COLO829 (cell line): ENCODE data around the gene TRAP1.
"Not testable (repeated sequence)": the region's sequence is repeated elsewhere in the genome, so short reads cannot be mapped to it uniquely, and the experiment has no call there.

Experiments
- DNase-seq: peaks from one replicate; pipeline ENCODE4 v3.0.0; 2012; ENCODE audit warnings: low spot score

Gene TRAP1

DNA sequence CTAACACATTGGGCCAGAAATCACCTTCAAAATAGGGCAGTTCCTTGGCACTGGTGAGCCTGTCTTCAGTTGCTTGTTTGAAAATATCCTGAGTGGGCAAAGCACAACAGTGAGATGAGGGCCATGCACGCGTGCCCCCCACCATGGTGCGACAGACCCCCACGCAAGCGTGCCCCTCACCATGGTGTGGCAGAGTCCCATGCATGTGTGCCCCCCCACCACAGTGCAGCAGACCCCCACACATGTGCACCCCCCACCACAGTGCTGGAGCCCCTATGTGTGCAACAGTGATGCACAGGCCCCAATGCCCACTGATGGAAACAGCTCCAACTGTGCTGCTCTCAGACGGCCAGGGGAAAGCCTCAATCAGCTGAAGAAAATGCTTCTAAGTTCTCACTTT lies 18.8 kb upstream of the TRAP1 start:
- DNase-seq = no peak

DNA sequence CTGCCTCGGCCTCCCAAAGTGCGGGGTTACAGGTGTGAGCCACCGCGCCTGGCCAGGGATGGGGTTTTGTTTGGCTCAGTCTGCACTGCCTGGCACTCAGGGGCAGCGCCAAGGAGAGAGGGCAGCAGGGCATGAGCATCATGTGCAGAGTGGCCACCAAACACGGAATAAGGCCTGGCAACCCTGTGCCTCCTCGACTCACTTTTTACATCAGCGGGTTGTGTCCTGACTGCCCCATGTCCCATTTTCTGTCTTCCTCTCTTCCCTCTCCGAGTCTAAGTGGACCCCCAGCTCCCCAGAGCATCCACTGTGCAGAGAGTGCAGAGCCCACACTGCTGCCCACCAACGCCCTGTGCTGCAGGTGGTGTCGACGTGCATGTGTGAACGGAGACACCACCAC lies 18.2 kb upstream of the TRAP1 start:
- DNase-seq = no peak

GRCh38 chr16:3734758-3735221 lies 17.5 kb upstream of the TRAP1 start:
- DNase-seq = no peak

DNA sequence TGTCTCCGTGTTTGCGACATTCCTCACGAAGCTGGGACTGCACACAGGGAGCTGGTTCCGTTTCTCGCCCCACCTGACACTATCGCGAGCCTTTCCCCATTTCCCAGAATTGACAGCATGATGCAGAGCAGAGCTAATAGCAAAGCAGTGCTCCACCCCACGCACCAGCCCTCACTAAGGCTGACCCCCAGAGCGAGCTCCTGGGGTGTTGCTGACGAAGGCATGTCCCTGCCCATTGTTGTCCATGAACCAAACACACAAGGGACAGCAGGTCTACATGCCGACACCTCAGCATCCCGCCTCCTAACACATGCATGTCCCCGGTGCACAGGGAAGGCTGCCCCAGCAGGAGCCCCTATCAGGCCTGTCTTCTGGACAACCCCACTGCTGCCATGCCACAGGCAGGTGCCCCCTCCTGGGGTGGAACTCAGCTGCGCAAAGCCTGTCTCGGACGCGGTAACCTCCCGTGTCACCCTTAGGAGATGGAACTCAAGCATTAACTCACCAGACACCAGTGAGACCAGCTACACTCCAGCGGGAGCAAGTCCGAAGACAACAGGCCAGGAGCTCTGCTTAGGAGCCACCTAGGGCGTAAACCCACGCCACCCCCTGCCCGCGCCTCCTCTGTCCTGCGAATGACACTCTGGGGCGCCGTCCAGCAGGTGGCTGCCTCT lies 16.9 kb upstream of the TRAP1 start:
- DNase-seq = no peak

DNA sequence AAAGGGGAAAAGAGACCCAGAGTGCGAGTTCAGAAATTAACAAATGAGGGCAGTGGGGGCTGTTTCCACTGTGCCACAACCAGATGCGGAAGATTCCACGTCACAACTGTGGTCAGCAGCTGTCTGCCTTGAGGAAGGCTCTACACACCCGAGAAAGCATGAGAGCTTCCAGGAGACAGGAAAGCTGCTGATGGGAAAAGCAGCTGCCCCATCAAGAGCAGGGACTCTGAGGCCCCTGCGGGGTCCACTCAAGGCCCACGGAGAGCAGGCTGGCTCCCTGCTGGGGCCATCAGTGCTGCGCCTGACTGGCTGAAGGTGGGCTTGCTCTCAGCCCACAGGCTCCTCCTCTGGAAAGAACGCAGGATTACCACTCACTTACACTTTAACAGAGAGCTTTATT lies 14.8 kb upstream of the TRAP1 start:
- no peak for DNase-seq

DNA sequence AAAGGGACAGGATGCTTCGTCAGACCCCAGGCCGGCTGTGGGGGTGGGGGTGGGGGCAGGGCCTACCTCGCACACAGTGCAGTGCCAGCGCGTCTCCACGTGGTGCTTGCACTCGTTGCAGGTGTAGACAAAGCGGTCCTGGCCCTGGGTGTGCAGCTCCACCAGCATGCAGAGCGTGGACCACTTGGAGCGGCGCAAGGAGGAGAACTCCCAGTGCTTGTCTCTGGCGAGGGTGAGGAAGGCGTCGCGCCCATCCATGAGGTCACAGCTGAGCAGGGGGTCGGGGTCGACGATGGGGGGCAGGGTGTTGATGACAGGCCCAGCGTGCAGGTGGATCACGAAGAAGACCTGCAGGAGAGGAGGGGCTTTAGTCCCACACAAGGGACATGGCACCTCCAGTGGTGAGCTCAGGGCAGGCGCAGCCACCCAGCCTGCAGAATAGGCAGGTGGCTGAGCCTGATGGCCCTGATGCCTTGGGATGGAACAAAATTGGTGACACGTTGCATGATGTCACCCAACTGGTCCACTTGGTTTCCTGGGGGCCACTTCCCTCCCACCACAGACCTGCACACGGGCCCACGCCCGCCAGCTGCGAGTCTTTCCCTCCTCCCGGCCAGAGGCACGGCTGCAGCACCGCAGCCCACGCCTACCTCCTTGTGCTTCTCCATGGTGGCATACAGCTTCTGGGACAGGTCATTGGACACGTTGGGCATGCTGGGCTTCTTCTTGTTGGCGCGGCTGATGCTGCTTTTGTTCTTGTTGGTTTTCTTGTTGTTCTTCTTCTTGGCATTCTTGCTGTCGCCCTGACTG lies 14.0 kb upstream of the TRAP1 start:
- DNase-seq = no peak

DNA sequence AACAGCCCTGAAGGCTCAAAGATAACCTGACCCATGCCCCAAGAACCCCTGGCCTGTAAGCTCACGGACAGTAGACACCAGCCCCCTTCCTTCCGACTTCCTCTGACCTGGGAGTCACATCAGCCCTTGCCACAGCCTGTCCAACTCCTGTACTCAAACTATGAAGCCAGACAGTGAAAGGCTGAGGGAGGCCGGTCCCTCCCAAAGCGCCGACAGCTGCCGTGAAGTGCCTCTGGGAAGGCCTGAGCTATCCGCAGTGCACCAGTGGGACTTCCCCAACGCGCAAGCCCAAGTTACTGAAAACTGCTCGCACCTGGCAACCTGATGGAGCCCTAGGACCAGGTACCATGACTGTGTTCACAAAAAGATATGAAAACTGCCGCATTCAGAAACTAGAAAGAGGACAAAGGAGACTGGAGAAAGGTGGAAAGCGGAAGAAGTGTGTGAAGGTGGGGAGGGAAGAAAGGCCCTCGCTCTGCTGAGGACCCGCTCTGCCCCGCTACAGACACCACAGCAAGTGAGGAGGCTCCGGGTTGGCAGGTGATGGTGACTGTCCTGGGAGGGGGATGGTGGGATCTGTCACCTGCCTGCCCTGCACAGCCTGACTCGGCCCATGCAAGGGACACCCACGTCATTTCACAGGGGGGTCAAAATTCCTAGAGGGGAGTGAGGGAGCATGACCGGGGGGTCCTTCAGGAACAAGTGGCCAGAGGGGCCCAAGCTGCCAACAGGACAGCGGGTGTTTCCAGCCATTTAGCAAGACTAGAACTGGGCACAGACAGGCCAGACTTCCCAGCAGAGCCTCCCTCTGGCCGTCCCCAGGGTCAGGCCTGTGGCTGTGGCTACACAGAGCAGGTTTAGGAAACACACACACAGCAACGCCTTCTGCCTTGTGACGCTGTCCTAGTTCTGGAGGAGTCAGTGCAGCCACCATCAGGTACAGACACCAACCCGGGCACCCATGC lies 13.1 kb upstream of the TRAP1 start:
- no peak for DNase-seq

GRCh38 chr16:3729161-3730112 lies 12.1 kb upstream of the TRAP1 start:
- DNase-seq = no peak

DNA sequence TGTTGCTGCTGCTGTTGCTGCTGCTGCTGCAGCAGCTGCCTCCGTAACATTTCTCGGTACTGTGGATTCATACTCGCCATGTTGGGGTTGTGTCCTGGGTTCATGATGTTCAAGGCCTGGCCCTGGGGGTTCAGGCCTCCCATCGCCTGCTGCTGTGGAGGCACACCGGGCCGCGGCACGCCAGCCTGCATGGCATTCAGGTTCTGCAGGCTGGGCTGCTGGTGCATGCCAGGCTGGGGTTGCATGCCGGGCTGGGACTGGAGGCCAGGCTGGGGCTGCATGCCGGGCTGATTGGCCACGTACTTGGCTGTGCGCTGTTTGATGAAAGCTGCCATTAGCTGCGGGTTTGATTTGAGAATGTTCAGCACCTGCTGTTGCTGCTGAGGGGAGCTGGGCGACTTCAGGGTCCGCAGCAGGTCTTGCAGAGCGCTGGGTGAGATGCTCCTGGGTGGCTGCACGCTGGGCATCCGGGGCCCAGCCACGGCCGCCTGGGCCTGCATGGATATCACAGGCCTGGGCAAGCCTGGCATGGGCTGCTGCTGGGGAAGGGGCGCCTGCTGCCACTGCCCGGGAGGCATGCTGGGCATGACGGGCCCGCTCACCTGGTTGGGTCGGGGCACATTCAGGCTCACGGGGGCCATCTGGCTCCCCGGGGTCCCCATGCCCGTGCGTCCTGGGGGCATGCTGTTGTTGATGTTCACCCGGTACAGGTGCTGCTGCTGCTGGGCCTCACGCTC lies 11.3 kb upstream of the TRAP1 start:
- DNase-seq = no peak

DNA sequence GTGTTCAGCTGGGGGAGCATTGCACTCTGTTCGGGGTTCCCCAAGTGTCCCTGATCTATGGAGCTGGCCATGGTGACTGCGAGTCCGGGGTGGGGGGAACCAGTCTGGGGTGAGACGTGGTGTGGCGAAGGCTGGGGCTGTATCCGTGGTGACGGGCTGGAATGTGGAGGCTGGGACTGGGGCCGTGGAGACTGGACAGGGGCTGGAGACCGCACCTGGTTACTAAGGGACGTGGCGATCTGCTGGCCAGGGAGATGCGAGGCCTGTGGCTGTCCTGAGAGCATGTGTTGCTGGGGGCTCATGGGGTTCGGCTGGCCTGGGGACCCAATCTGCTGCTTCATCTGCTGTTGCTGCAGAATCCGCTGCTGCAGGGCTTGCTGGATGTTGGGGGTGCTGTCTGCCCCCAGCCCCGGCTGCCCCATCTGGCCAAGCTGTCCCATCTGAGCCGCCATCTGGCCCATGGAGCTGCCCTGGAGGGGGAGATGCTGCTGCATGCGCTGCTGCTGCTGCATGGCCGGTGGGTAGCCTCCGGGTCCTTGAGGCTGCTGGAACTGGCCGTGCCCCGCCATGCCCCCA lies 10.6 kb upstream of the TRAP1 start:
- DNase-seq = no peak

DNA sequence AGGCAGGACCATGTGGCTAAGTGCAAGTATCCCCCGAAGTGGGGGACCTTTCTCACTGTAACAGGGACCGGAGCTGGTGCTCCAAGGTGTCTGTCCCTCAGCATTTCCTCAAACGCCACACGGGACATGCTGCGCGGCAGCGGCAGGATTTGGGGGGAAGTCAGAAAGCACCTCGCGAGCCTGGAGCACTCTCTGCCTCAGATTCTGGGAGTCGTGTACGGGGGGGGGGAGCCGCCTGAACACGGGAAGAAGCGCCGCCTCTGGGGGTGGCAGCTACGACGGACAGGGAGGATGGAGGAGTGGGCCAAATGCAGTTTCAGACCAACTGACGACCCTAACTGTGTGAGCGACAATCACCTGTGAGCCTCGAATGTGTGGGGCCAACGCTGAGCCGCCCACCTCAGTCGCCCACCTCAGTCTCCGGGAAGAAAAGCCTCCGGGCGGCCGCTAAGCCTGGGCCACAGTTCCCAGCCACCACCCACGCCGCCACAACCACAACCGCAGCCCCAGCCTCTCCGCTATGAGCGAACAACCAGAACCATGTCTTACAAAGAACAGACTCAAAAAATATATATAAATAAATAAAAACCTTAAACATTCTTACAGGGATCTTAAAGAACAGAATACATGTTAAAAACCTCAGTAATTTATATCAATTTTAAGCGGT lies 8.8 kb upstream of the TRAP1 start:
- no peak for DNase-seq

- no peak for DNase-seq
Measured at GRCh38 chr16:3725276-3725675, 8.0 kb upstream of the TRAP1 start.

DNA sequence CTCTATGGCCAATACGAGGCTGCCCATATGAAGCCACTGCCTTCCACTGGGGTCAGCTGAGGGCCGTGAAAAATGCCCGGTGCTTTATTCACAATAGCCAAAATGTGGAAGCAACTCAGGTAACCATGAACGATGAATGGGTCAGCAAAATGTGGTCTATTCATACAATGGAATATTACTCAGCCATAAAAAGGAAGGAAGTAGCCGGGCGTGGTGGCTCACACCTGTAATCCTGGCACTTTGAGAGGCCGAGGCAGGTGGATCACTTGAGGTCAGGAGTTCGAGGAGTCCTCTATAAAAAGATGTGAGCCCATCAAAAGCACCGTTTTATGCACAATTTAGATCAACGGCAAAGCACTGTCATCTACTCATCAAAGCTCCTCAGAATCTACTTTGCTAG lies 5.2 kb upstream of the TRAP1 start:
- no peak for DNase-seq

- DNase-seq = no peak
Measured at GRCh38 chr16:3720418-3720817, 3.1 kb upstream of the TRAP1 start.

DNA sequence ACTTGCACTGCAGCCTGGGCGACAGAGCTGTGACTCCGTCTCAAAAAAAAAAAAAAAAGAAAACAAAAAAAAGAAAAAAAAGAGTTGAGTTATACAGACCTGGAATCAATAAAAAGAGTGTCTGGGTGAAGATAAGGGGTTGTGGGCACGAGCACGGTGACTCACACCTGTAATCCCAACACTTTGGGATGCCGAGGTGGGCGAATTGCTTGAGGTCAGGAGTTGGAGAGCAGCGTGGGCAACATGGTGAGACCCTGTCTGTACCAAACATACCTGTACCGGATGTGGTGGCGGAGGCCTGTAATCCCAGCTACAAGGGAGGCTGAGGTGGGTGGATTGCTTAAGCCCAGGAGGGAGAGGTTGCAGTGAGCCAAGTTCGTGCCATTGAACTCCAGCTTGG lies 1.3 kb upstream of the TRAP1 start:
- DNase-seq = no peak

GRCh38 chr16:3718019-3718391 lies 681 bp upstream of the TRAP1 start:
- no peak for DNase-seq

DNA sequence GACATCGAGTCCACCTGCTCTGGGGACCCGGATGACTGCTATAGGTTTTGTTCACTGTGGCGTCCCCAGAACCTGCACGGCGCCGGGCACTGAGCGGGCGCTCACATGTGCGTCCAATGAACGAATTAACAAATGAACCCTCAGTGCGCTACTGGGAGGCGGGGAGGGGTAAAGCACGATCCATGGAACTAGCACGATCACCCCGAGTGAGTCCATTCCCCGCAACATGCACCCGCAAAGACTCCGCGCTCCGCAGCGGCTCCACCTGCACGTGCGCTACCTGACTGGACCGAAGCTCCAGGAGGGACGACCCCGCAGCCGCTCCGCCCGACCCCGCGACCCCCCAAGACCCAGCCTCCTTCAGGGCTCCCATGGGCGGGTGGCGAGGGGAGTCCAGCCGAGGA lies 491 bp downstream of the TRAP1 start:
- no peak for DNase-seq

DNA sequence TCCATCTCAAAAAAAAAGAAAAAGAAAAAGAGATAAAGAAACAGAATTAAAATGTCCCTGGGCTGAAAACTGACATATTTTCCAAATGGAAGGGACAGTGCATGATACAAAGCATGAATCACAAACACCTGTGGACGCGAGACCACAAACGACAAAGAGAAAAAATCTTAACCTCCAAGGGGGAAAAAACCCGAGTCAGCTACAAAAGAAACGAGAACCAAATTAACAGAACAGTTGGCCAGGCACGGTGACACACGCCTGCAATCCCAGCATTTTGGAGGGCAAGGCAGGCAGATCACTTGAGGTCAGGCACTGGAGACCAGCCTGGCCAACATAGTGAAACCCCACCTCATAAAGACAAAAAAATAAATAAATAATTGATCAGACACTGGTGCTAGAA lies 1.9 kb downstream of the TRAP1 start:
- no peak for DNase-seq

DNA sequence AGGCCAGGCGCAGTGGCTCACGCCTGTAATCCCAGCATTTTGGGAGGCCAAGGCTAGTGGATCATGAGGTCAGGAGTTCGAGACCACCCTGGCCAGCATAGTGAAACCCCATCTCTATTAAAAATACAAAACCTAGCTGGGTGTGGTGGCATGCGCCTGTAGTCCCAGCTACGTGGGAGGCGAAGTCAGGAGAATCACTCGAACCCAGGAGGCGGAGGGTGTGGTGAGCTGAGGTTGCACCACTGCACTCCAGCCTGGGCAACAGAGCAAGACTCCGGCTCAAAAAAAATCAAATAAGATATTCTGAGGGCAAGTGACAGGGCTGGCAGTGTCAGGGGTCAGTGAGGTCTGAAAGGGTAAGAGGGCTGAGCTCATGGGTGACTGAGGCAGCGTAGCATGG lies 2.9 kb downstream of the TRAP1 start:
- not testable (repeated sequence) for DNase-seq
